ENCODE data around the gene CCT8.

CCT8 gene

GRCh38 chr21:29073222-29074006 is at the start of gene CCT8:
CCT8 (minus strand) TSS chr21:29073648; CDS start chr21:29073590, 58 bp downstream.
- peaks cover 4% of the 10 kb centered on the region for H3K9me3 Mint-ChIP-seq
- peak within 1 kb of the TSS; percentile 98 for H3K4me3 Mint-ChIP-seq
- peak within 1 kb of the TSS; percentile 98 for H3K27ac Mint-ChIP-seq
- peaks cover 17% of the 10 kb centered on the region for H3K36me3 Mint-ChIP-seq (ENCODE audit: low read depth)
- no peaks in the 10 kb centered on the region for H3K27me3 Mint-ChIP-seq (ENCODE audit: low read depth)
- H3K4me1 Mint-ChIP-seq (ENCODE audit: low read depth), result peaks cover 40% of the 10 kb centered on the region

DNA sequence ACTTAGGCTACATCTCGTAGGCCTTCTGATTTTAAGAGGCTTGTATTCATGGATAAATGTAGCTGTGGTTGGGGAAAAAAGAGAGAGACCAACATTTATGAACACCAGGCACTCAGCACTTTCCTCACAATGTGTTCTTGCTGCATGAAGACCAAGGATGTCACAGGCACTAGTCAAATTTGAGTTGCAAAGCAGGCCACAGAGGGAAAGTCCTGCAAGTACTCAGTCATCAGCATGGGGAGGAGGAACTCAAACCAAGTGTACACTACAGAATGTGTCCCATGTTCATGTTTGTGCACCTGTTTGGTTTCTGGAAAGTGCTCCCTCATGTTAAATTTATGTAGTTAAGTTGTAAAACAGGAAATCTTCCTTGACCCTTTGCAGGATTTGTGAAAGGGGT is 48.3 kb upstream of the CCT8 start:
- H3K36me3 Mint-ChIP-seq (ENCODE audit: low read depth), result peaks cover 2% of the 10 kb centered on the region
- no peaks in the 10 kb centered on the region for H3K27me3 Mint-ChIP-seq (ENCODE audit: low read depth)
- no peaks in the 10 kb centered on the region for H3K4me1 Mint-ChIP-seq (ENCODE audit: low read depth)
- H3K9me3 Mint-ChIP-seq, result no peaks in the 10 kb centered on the region
- no peak overlapping the region for H3K27ac Mint-ChIP-seq
- H3K4me3 Mint-ChIP-seq, result no peak overlapping the region

DNA sequence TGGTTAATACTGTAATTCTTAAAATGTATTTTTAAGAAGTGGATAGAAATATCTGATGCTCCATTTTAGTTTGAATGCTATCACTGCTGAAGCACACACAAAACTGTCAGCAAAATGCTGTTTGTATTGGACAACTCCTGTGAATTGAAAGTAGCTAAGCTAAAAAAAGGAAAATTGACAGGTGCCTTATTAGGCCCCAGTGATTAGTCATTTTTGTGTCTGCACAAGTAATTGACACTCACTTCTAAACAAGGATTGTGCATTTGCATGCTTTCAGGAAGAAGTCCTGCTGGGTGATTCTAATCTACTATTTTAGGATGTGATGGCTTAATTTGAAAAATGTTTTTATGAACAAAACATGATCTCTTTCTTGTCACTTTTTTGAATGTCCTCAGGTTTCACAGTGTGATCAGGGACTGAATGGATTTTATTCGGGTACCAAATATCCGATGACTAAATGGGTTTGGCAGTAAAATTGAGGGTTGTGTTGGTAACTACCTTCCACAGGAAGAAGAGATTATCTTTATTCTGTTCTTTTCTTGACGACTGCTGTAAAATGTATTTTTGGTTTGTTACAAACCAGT is 44.0 kb upstream of the CCT8 start:
- no peaks in the 10 kb centered on the region for H3K9me3 Mint-ChIP-seq
- no peak overlapping the region for H3K27ac Mint-ChIP-seq
- no peaks in the 10 kb centered on the region for H3K4me1 Mint-ChIP-seq (ENCODE audit: low read depth)
- peaks cover 2% of the 10 kb centered on the region for H3K36me3 Mint-ChIP-seq (ENCODE audit: low read depth)
- H3K4me3 Mint-ChIP-seq, result no peak overlapping the region
- H3K27me3 Mint-ChIP-seq (ENCODE audit: low read depth), result no peaks in the 10 kb centered on the region

GRCh38 chr21:29115899-29116298 is 42.5 kb upstream of the CCT8 start:
- H3K4me3 Mint-ChIP-seq, result no peak overlapping the region
- H3K27ac Mint-ChIP-seq, result no peak overlapping the region
- no peaks in the 10 kb centered on the region for H3K9me3 Mint-ChIP-seq
- H3K4me1 Mint-ChIP-seq (ENCODE audit: low read depth), result no peaks in the 10 kb centered on the region
- H3K27me3 Mint-ChIP-seq (ENCODE audit: low read depth), result no peaks in the 10 kb centered on the region
- H3K36me3 Mint-ChIP-seq (ENCODE audit: low read depth), result peaks cover 2% of the 10 kb centered on the region

DNA sequence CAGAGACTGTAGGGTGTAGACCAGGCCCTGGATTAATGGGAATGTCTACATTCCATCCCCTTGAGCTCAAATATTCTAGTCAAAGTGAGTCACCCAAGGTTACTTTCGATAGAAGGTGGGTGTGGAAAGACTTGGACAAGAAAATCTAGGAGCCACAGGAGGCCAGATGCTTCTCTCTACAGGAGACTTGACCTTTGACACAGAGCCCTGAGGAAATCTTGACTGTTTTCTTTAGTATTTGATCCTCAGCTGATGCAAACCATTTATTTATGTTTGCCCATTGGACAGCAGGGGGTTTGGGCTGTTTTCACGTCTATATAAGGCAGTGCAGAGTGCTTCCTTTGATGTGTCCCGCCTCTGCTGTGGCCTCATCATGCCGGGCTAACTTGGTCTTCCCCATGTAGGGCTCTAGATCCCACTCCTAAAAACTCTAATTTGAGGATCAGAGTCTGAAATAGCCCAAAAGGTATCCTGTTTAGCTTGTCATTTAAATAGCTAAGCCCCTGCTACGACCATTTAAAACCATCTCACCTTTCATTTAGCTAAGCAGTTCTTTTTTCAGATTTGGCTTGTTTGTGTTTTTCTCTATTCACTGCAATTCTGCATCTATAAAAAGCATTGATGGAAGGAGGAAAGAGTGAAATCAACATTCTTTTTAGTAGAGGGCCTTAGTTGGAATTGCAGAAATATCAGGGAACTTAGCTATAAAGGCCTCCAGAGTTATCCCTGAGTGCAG is 41.5 kb upstream of the CCT8 start:
- Mint-ChIP-seq H3K27ac (no peak overlapping the region), H3K27me3 (ENCODE audit: low read depth) (no peaks in the 10 kb centered on the region), H3K4me3 (no peak overlapping the region), H3K36me3 (ENCODE audit: low read depth) (peaks cover 2% of the 10 kb centered on the region), H3K4me1 (ENCODE audit: low read depth) (no peaks in the 10 kb centered on the region), H3K9me3 (no peaks in the 10 kb centered on the region)

GRCh38 chr21:29105218-29105617 is 31.8 kb upstream of the CCT8 start:
- H3K4me3 Mint-ChIP-seq, result no peak overlapping the region
- no peaks in the 10 kb centered on the region for H3K27me3 Mint-ChIP-seq (ENCODE audit: low read depth)
- peaks cover 5% of the 10 kb centered on the region for H3K4me1 Mint-ChIP-seq (ENCODE audit: low read depth)
- no peak overlapping the region for H3K27ac Mint-ChIP-seq
- peaks cover 2% of the 10 kb centered on the region for H3K36me3 Mint-ChIP-seq (ENCODE audit: low read depth)
- no peaks in the 10 kb centered on the region for H3K9me3 Mint-ChIP-seq

- no peaks in the 10 kb centered on the region for H3K9me3 Mint-ChIP-seq
- H3K36me3 Mint-ChIP-seq (ENCODE audit: low read depth), result peaks cover 5% of the 10 kb centered on the region
- H3K27me3 Mint-ChIP-seq (ENCODE audit: low read depth), result peaks cover 3% of the 10 kb centered on the region
- peak overlapping the region; percentile 62 for H3K27ac Mint-ChIP-seq
- peaks cover 10% of the 10 kb centered on the region for H3K4me1 Mint-ChIP-seq (ENCODE audit: low read depth)
- H3K4me3 Mint-ChIP-seq, result no peak overlapping the region
Measured at GRCh38 chr21:29104239-29104708, 30.8 kb upstream of the CCT8 start.

DNA sequence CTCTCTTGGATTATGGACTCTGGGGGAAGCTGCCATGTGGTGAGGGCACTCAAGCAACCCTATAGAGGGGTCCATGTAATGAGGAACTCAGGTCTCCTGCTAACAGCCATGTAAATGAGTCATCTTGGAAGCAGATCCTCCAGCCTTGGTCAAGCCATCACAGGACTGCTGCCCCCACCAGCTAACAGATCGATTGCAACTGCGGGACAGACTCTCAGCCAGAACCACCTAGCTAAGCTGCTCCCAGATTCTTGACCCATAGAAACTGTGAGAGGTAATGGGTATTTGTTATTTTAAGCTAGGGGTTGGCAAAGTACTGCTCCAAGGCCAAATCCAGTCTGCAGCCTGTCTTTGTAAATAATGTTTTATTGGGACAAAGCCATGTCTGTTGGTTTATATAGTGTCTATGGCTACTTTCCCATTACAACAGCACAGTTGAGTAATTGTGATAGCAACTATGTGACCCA is 29.4 kb upstream of the CCT8 start:
- peaks cover 5% of the 10 kb centered on the region for H3K36me3 Mint-ChIP-seq (ENCODE audit: low read depth)
- peaks cover 10% of the 10 kb centered on the region for H3K4me1 Mint-ChIP-seq (ENCODE audit: low read depth)
- no peak overlapping the region for H3K27ac Mint-ChIP-seq
- no peaks in the 10 kb centered on the region for H3K9me3 Mint-ChIP-seq
- H3K4me3 Mint-ChIP-seq, result no peak overlapping the region
- H3K27me3 Mint-ChIP-seq (ENCODE audit: low read depth), result peaks cover 4% of the 10 kb centered on the region

- H3K36me3 Mint-ChIP-seq (ENCODE audit: low read depth), result peaks cover 3% of the 10 kb centered on the region
- peaks cover 9% of the 10 kb centered on the region for H3K27me3 Mint-ChIP-seq (ENCODE audit: low read depth)
- H3K4me1 Mint-ChIP-seq (ENCODE audit: low read depth), result peaks cover 4% of the 10 kb centered on the region
- H3K9me3 Mint-ChIP-seq, result no peaks in the 10 kb centered on the region
- no peak overlapping the region for H3K4me3 Mint-ChIP-seq
- no peak overlapping the region for H3K27ac Mint-ChIP-seq
Measured at GRCh38 chr21:29098156-29098555, 24.7 kb upstream of the CCT8 start.

DNA sequence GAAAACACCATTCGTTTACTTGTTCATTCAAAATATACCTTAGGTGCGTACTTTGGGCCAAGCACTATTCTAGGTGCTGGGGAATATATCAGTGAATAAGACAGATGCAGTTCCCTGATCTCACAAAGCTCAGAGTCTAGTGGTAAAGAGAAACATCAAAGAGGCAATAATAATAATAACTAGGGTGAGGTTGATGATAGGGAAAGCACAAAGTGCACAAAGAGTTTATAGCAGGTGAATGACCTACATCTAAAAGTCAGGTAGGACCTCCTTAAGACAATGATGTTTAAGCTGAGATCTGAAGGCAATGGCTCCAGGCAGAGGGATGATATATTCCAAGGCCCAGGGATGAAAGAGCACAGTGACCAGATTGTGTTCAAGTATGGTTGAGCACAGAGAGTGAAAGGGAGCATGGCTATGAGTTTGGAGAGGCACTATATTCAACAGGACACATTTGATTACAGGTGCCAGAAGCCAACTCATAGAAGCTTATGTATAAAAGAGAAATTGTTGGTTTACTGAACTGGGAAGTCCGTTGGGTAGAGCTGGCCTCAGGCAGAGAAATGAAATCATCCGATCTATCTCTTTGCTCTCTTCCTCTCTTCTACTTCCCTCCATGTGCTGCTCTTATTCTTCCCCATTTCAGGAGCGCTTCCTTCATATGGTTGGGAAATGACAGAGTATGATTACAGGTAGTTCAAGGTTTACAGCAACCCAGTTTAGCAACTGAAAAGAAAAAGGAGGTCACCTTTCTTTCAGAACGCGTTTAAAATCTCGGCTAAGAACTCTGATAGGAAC is 23.0 kb upstream of the CCT8 start:
- Mint-ChIP-seq H3K36me3 (ENCODE audit: low read depth) (peaks cover 8% of the 10 kb centered on the region), H3K27ac (no peak overlapping the region), H3K4me3 (no peak overlapping the region)

DNA sequence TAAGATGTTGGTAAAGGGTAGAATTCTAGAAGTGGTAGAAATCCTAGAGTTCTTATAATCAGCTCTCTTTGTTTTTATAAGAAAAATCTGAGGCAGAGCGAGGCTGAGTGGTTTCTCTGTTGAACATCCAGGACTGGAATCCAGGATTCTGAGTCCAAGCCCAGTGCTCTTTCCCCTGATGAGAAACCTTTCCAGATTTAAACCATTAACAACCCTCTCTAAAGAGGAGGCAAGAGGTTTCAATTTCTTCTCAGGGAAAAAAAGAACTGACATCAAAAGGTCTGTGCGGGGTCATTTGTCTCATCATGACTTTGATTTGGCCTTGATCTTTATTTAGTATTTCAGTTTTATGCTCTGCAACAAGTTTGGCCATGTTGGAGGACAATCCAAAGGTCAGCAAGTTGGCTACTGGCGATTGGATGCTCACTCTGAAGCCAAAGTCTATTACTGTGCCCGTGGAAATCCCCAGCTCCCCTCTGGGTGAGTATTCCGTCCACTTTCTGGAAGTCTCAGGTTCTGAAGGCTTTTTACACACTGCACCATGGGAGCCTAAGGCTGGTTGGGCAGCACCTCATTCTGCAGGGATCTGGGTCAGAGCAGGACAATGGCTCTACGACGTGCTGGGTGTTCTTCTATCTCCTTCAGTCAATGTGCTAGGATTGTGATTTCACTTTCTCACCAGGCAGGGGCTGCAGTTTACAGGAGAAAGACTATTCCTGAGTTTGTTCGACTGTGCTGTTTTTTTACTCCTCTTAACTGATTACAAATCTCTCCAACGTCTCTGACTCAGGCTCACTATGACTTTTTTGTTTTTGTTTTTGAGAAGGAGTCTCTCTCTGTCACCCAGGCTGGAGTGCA is 18.9 kb upstream of the CCT8 start:
- H3K27ac Mint-ChIP-seq, result no peak overlapping the region
- no peak overlapping the region for H3K4me3 Mint-ChIP-seq
- peaks cover 7% of the 10 kb centered on the region for H3K36me3 Mint-ChIP-seq (ENCODE audit: low read depth)
- H3K9me3 Mint-ChIP-seq, result no peaks in the 10 kb centered on the region
- peaks cover 5% of the 10 kb centered on the region for H3K27me3 Mint-ChIP-seq (ENCODE audit: low read depth)
- peaks cover 11% of the 10 kb centered on the region for H3K4me1 Mint-ChIP-seq (ENCODE audit: low read depth)

More for the DNA sequence above, 23.0 kb upstream of the CCT8 start:
- Mint-ChIP-seq H3K27me3 (ENCODE audit: low read depth) (peaks cover 9% of the 10 kb centered on the region), H3K9me3 (no peaks in the 10 kb centered on the region), H3K4me1 (ENCODE audit: low read depth) (peaks cover 12% of the 10 kb centered on the region)

GRCh38 chr21:29091033-29091432 is 17.6 kb upstream of the CCT8 start:
- Mint-ChIP-seq H3K9me3 (no peaks in the 10 kb centered on the region), H3K4me3 (no peak overlapping the region), H3K36me3 (ENCODE audit: low read depth) (peaks cover 7% of the 10 kb centered on the region), H3K27ac (no peak overlapping the region), H3K27me3 (ENCODE audit: low read depth) (peaks cover under 1% of the 10 kb centered on the region), H3K4me1 (ENCODE audit: low read depth) (peaks cover 11% of the 10 kb centered on the region)

GRCh38 chr21:29085106-29085752 is 11.8 kb upstream of the CCT8 start:
- H3K9me3 Mint-ChIP-seq, result no peaks in the 10 kb centered on the region
- peaks cover 9% of the 10 kb centered on the region for H3K4me1 Mint-ChIP-seq (ENCODE audit: low read depth)
- no peaks in the 10 kb centered on the region for H3K36me3 Mint-ChIP-seq (ENCODE audit: low read depth)
- no peak overlapping the region for H3K27ac Mint-ChIP-seq
- H3K4me3 Mint-ChIP-seq, result no peak overlapping the region
- H3K27me3 Mint-ChIP-seq (ENCODE audit: low read depth), result no peaks in the 10 kb centered on the region
